Measurements from ENCODE around the gene EFEMP1.

Gene EFEMP1

GRCh38 chr2:55954306-55955035 is 30.9 kb upstream of the EFEMP1 start:
- TF ChIP-seq TAF1 (IDR thresholded peaks at IDR 0.05; ENCODE audit: borderline replicate concordance, low read depth, low read length) (no peak), POLR2AphosphoS5 (IDR thresholded peaks at IDR 0.05; ENCODE audit: low read depth, low read length) (no peak), POLR2A (IDR thresholded peaks at IDR 0.05; ENCODE audit: low read depth, low read length) (no peak)
- FAIRE-seq (no peak), DNase-seq (ENCODE audit: insufficient read length) (no peak)

GRCh38 chr2:55952415-55952814 is 28.8 kb upstream of the EFEMP1 start:
- DNase-seq (ENCODE audit: insufficient read length) (no peak), FAIRE-seq (no peak)
- TF ChIP-seq TAF1 (IDR thresholded peaks at IDR 0.05; ENCODE audit: borderline replicate concordance, low read depth, low read length) (no peak), POLR2AphosphoS5 (IDR thresholded peaks at IDR 0.05; ENCODE audit: low read depth, low read length) (no peak), POLR2A (IDR thresholded peaks at IDR 0.05; ENCODE audit: low read depth, low read length) (no peak)

GRCh38 chr2:55951533-55951932 is 28.0 kb upstream of the EFEMP1 start:
- TF ChIP-seq POLR2AphosphoS5 (IDR thresholded peaks at IDR 0.05; ENCODE audit: low read depth, low read length) (no peak), TAF1 (IDR thresholded peaks at IDR 0.05; ENCODE audit: borderline replicate concordance, low read depth, low read length) (no peak), POLR2A (IDR thresholded peaks at IDR 0.05; ENCODE audit: low read depth, low read length) (no peak)
- FAIRE-seq (no peak), DNase-seq (ENCODE audit: insufficient read length) (no peak)

GRCh38 chr2:55949613-55950012 is 26.0 kb upstream of the EFEMP1 start:
- no peak for FAIRE-seq
- TF ChIP-seq TAF1 (IDR thresholded peaks at IDR 0.05; ENCODE audit: borderline replicate concordance, low read depth, low read length) = no peak
- TF ChIP-seq POLR2A (IDR thresholded peaks at IDR 0.05; ENCODE audit: low read depth, low read length) = no peak
- no peak for DNase-seq (ENCODE audit: insufficient read length)

GRCh38 chr2:55949211-55949610 is 25.6 kb upstream of the EFEMP1 start:
- no peak for TF ChIP-seq TAF1 (IDR thresholded peaks at IDR 0.05; ENCODE audit: borderline replicate concordance, low read depth, low read length)
- no peak for TF ChIP-seq POLR2AphosphoS5 (IDR thresholded peaks at IDR 0.05; ENCODE audit: low read depth, low read length)
- TF ChIP-seq POLR2A (IDR thresholded peaks at IDR 0.05; ENCODE audit: low read depth, low read length) = no peak
- no peak for FAIRE-seq
- DNase-seq (ENCODE audit: insufficient read length) = no peak

GRCh38 chr2:55948176-55948923 is 24.8 kb upstream of the EFEMP1 start:
- no peak for FAIRE-seq
- TF ChIP-seq TAF1 (IDR thresholded peaks at IDR 0.05; ENCODE audit: borderline replicate concordance, low read depth, low read length) (no peak), POLR2AphosphoS5 (IDR thresholded peaks at IDR 0.05; ENCODE audit: low read depth, low read length) (no peak), POLR2A (IDR thresholded peaks at IDR 0.05; ENCODE audit: low read depth, low read length) (no peak)
- DNase-seq (ENCODE audit: insufficient read length) = no peak

GRCh38 chr2:55947752-55948151 is 24.2 kb upstream of the EFEMP1 start:
- DNase-seq (ENCODE audit: insufficient read length) (no peak), FAIRE-seq (no peak)
- TF ChIP-seq TAF1 (IDR thresholded peaks at IDR 0.05; ENCODE audit: borderline replicate concordance, low read depth, low read length) = no peak
- no peak for TF ChIP-seq POLR2A (IDR thresholded peaks at IDR 0.05; ENCODE audit: low read depth, low read length)
- no peak for TF ChIP-seq POLR2AphosphoS5 (IDR thresholded peaks at IDR 0.05; ENCODE audit: low read depth, low read length)

GRCh38 chr2:55946793-55947192 is 23.2 kb upstream of the EFEMP1 start:
- TF ChIP-seq POLR2A (IDR thresholded peaks at IDR 0.05; ENCODE audit: low read depth, low read length) (no peak), POLR2AphosphoS5 (IDR thresholded peaks at IDR 0.05; ENCODE audit: low read depth, low read length) (no peak), TAF1 (IDR thresholded peaks at IDR 0.05; ENCODE audit: borderline replicate concordance, low read depth, low read length) (no peak)
- FAIRE-seq = no peak
- DNase-seq (ENCODE audit: insufficient read length) = no peak

GRCh38 chr2:55943466-55943865 is 19.9 kb upstream of the EFEMP1 start:
- FAIRE-seq (no peak), DNase-seq (ENCODE audit: insufficient read length) (no peak)
- TF ChIP-seq TAF1 (IDR thresholded peaks at IDR 0.05; ENCODE audit: borderline replicate concordance, low read depth, low read length) = no peak
- TF ChIP-seq POLR2AphosphoS5 (IDR thresholded peaks at IDR 0.05; ENCODE audit: low read depth, low read length) = no peak
- no peak for TF ChIP-seq POLR2A (IDR thresholded peaks at IDR 0.05; ENCODE audit: low read depth, low read length)

- TF ChIP-seq POLR2A (IDR thresholded peaks at IDR 0.05; ENCODE audit: low read depth, low read length) = no peak
- DNase-seq (ENCODE audit: insufficient read length) (no peak), FAIRE-seq (no peak)
Observed at GRCh38 chr2:55936351-55936750, 12.8 kb upstream of the EFEMP1 start.

GRCh38 chr2:55934337-55934736 is 10.8 kb upstream of the EFEMP1 start:
- TF ChIP-seq POLR2A (IDR thresholded peaks at IDR 0.05; ENCODE audit: low read depth, low read length) (no peak), TAF1 (IDR thresholded peaks at IDR 0.05; ENCODE audit: borderline replicate concordance, low read depth, low read length) (no peak), POLR2AphosphoS5 (IDR thresholded peaks at IDR 0.05; ENCODE audit: low read depth, low read length) (no peak)
- DNase-seq (ENCODE audit: insufficient read length) = no peak
- FAIRE-seq = no peak

- no peak for TF ChIP-seq POLR2AphosphoS5 (IDR thresholded peaks at IDR 0.05; ENCODE audit: low read depth, low read length)
- no peak for TF ChIP-seq TAF1 (IDR thresholded peaks at IDR 0.05; ENCODE audit: borderline replicate concordance, low read depth, low read length)
- no peak for TF ChIP-seq POLR2A (IDR thresholded peaks at IDR 0.05; ENCODE audit: low read depth, low read length)
- DNase-seq (ENCODE audit: insufficient read length) = no peak
- no peak for FAIRE-seq
Observed at GRCh38 chr2:55932843-55933242, 9.3 kb upstream of the EFEMP1 start.

All from GM12892 (cell line).